ENCODE results near the gene NARS2.

- TF ChIP-seq POLR2A (IDR thresholded peaks at IDR 0.05) = no peak
- no peak for TF ChIP-seq CTCF (IDR thresholded peaks at IDR 0.05)
Measured at GRCh38 chr11:78478536-78478935, 96.1 kb downstream of the NARS2 start.
